SK-N-SH (cell line): Measurements from ENCODE around the gene LETM1. TPM values are rescaled to one million over a fixed set of nuclear protein-coding genes. Genes with fewer than 3 reads are reported as not detected.

Source experiments
- CTCF ChIA-PET: fragments of 300-600, 350-600 bp; formaldehyde crosslinking; extraction: SDS; loops from one replicate; lab custom pipeline; 2021; lab: Yijun Ruan, JAX
- POLR2A ChIA-PET: fragments of 350-600 bp; sonication (Branson Sonifier 250); formaldehyde crosslinking; extraction: SDS; loops from one replicate; lab custom pipeline; 2020; ENCODE audit warnings: antibody characterized with exemption, inconsistent platforms; lab: Yijun Ruan, JAX
- DNase-seq: peaks from one replicate; pipeline ENCODE4 v3.0.0; 2012
- H2AFZ ChIP-seq: fragments of 200-600 bp; sonication (generic); 2 replicates; pipeline ENCODE4 v1.8.1; 2016; ENCODE audit warnings: antibody characterized with exemption, mild to moderate bottlenecking, low read depth
- H3F3A ChIP-seq: fragments of 200-600 bp; sonication (generic); replicated peaks from 2 replicates; pipeline ENCODE3; 2016; ENCODE audit warnings: antibody characterized with exemption, mild to moderate bottlenecking; ENCODE audit not compliant: insufficient read depth
- H3K27ac ChIP-seq, 2 experiments: fragments of 200-500 bp in 1 of 2; fragments of 200-600 bp in 1 of 2; sonication (Bioruptor generic) in 1 of 2; sonication (generic), shearing (Covaris generic) in 1 of 2; 2 replicates each; pipeline versions ENCODE4 v1.5.1 to v1.6.1; 2014 to 2016; ENCODE audit warnings: low read depth in 2 of 2, inconsistent platforms in 1 of 2, low read length in 1 of 2, mild to moderate bottlenecking in 1 of 2, mixed read lengths in 1 of 2
- H3K27me3 ChIP-seq: fragments of 200-600 bp; sonication (generic), shearing (Covaris generic); 2 replicates; pipeline ENCODE4 v1.6.1; 2016; ENCODE audit warnings: mixed run types; ENCODE audit not compliant: insufficient read depth
- H3K36me3 ChIP-seq, 2 experiments: fragments of 200-500 bp in 1 of 2; fragments of 200-600 bp in 1 of 2; sonication (Bioruptor generic) in 1 of 2; sonication (generic) in 1 of 2; replicated peaks in 1 of 2; 2 replicates each; pipeline versions ENCODE3 to v1.5.1; 2014 to 2016; ENCODE audit warnings: low read length in 1 of 2, mild to moderate bottlenecking in 1 of 2; ENCODE audit not compliant: insufficient read depth in 2 of 2, control insufficient read depth in 1 of 2
- H3K4me1 ChIP-seq, 2 experiments: fragments of 200-500 bp in 1 of 2; fragments of 200-600 bp in 1 of 2; sonication (Bioruptor generic) in 1 of 2; sonication (generic), shearing (Covaris generic) in 1 of 2; 2 replicates each; pipeline versions ENCODE4 v1.5.1 to v1.6.1; 2014 to 2016; ENCODE audit warnings: low read depth in 1 of 2, low read length in 1 of 2, mixed run types in 1 of 2; ENCODE audit not compliant: insufficient read depth in 2 of 2, control insufficient read depth in 1 of 2
- H3K4me2 ChIP-seq: fragments of 200-600 bp; sonication (generic), shearing (Covaris generic); 2 replicates; pipeline ENCODE4 v1.6.1; 2017; ENCODE audit warnings: mixed run types
- H3K4me3 ChIP-seq, 2 experiments: fragments of 200-500 bp in 1 of 2; fragments of 200-600 bp in 1 of 2; sonication (Bioruptor generic) in 1 of 2; sonication (generic), shearing (Covaris generic) in 1 of 2; 2 replicates each; pipeline versions ENCODE4 v1.5.1 to v1.8.1; 2014 to 2016; ENCODE audit warnings: low read depth in 2 of 2, inconsistent platforms in 1 of 2, low read length in 1 of 2, mild to moderate bottlenecking in 1 of 2, mixed read lengths in 1 of 2, moderate library complexity in 1 of 2
- H3K79me2 ChIP-seq: fragments of 200-600 bp; sonication (generic); 2 replicates; pipeline ENCODE4 v1.8.1; 2017; ENCODE audit warnings: mild to moderate bottlenecking; ENCODE audit not compliant: insufficient read depth
- H3K9ac ChIP-seq: fragments of 200-600 bp; sonication (generic); 2 replicates; pipeline ENCODE4 v1.6.1; 2017; ENCODE audit warnings: mixed run types
- H3K9me2 ChIP-seq: fragments of 200-600 bp; sonication (generic); 2 replicates; pipeline ENCODE4 v1.6.1; 2017; ENCODE audit warnings: mixed run types
- H3K9me3 ChIP-seq: fragments of 200-600 bp; sonication (generic); 2 replicates; pipeline ENCODE4 v1.6.1; 2017; ENCODE audit warnings: mixed run types, mild to moderate bottlenecking, moderate library complexity
- H4K20me1 ChIP-seq: fragments of 200-600 bp; sonication (generic); 2 replicates; pipeline ENCODE4 v1.6.1; 2017; ENCODE audit warnings: mild to moderate bottlenecking, mixed run types; ENCODE audit not compliant: insufficient read depth
- CHD2 ChIP-seq: fragments of 150-350 bp; IDR thresholded peaks from 2 replicates; pipeline ENCODE4 v1.6.1; 2018; ENCODE audit warnings: low read length; ENCODE audit not compliant: partially characterized antibody
- ELF1 ChIP-seq: IDR thresholded peaks from 2 replicates; pipeline ENCODE4 v1.4.0; 2012
- FOSL2 ChIP-seq: IDR thresholded peaks from 2 replicates; pipeline ENCODE4 v1.4.0; 2012; ENCODE audit warnings: low read depth, mild to moderate bottlenecking, moderate library complexity, borderline replicate concordance
- FOXM1 ChIP-seq: IDR thresholded peaks from 2 replicates; pipeline ENCODE4 v1.4.0; 2012; ENCODE audit warnings: low read depth, mild to moderate bottlenecking
- GABPA ChIP-seq: IDR thresholded peaks from 2 replicates; pipeline ENCODE4 v1.4.0; 2012; ENCODE audit warnings: low read depth, mild to moderate bottlenecking
- GATA2 ChIP-seq: sonication (generic); formaldehyde crosslinking; IDR thresholded peaks from 2 replicates; pipeline ENCODE4 v1.5.0; 2020; ENCODE audit warnings: mild to moderate bottlenecking, missing genetic modification reagents
- IRF3 ChIP-seq: fragments of 150-350 bp; IDR thresholded peaks from 2 replicates; pipeline ENCODE4 v1.6.1; 2016; ENCODE audit warnings: mild to moderate bottlenecking, low read depth, low read length
- MAX ChIP-seq: IDR thresholded peaks from 2 replicates; pipeline ENCODE4 v1.4.0; 2012; ENCODE audit warnings: low read depth
- MEF2A ChIP-seq: IDR thresholded peaks from 2 replicates; pipeline ENCODE4 v1.4.0; 2012; ENCODE audit warnings: low read depth, borderline replicate concordance
- NRF1 ChIP-seq: IDR thresholded peaks from 2 replicates; pipeline ENCODE4 v1.6.1; 2012; ENCODE audit warnings: low read depth, mild to moderate bottlenecking, low read length
- POLR2AphosphoS5 ChIP-seq: IDR thresholded peaks from 2 replicates; pipeline ENCODE4 v1.6.1; 2012; ENCODE audit warnings: low read depth, low read length
- RAD21 ChIP-seq: IDR thresholded peaks from 2 replicates; pipeline ENCODE4 v1.6.1; 2012; ENCODE audit warnings: mild to moderate bottlenecking, low read length
- SIN3A ChIP-seq: IDR thresholded peaks from 2 replicates; pipeline ENCODE4 v1.6.1; 2012; ENCODE audit warnings: low read depth, mild to moderate bottlenecking, low read length, moderate library complexity, borderline replicate concordance
- SMC3 ChIP-seq: IDR thresholded peaks from 2 replicates; pipeline ENCODE4 v1.6.1; 2012; ENCODE audit warnings: low read depth, low read length, improper control_type of control experiment
- USF2 ChIP-seq: fragments of 150-350 bp; IDR thresholded peaks from 2 replicates; pipeline ENCODE4 v1.6.1; 2017; ENCODE audit warnings: antibody characterized with exemption, low read length, low read depth, borderline replicate concordance
- WGBS: methylation state at CpG from one replicate; pipeline ENCODE4 v1.1.6; 2017; ENCODE audit warnings: low lambda C conversion rate; 5-methylcytosine and 5-hydroxymethylcytosine counted together
- polyA plus RNA-seq, 3 experiments: library from polyadenylated mRNA; depleted of rRNA; stranded (reverse); fragments of >200 nt; gene quantifications; 2 replicates each; pipeline ENCODE4 v1.2.3, GENCODE V29; 2012
- TF ChIP-seq, protein P1 (sequence below): IDR thresholded peaks from 2 replicates; pipeline ENCODE4 v1.4.0; 2012; ENCODE audit warnings: low read depth, borderline replicate concordance
- TF ChIP-seq, protein P2 (sequence below): IDR thresholded peaks from 2 replicates; pipeline ENCODE4; 2012

The LETM1 gene
- polyA plus RNA-seq, 1 of the 3 experiments (the other 2 are of a cell fraction) = 25.8 TPM

GRCh38 chr4:1784789-1785591 is 71.0 kb downstream of the LETM1 start:
- Histone ChIP-seq H3K27ac (no peak overlapping the region), H3K9me3 (no peaks in the 10 kb centered on the region), H3K79me2 (no peaks in the 10 kb centered on the region), H3K9ac (no peak overlapping the region), H3K4me2 (no peak overlapping the region), H2AFZ (no peak overlapping the region), H3F3A (no peaks in the 10 kb centered on the region), H3K27me3 (no peaks in the 10 kb centered on the region), H3K36me3 (no peaks in the 10 kb centered on the region), H4K20me1 (no peaks in the 10 kb centered on the region), H3K4me1 (peaks cover 0 to 8% of the 10 kb centered on the region in 2 experiments; a peak in 1 of 4 replicates), H3K9me2 (no peaks in the 10 kb centered on the region), H3K4me3 (no peak overlapping the region)
- peak; percentile 90 for DNase-seq
- CTCF ChIA-PET = interaction anchor here (1.0 to 5.0 kb wide), 11 partner anchors 9 to 115 kb away, joined by 3 to 29 read pairs (median 4); partner anchors contain the start of gene FGFR3
- 70% methylated on average over 14 of the region's 17 CpGs for WGBS
- POLR2A ChIA-PET = no interaction called here
- TF ChIP-seq USF2 (no peak), SIN3A (no peak), RAD21 (no peak), FOXM1 (no peak), SMC3 (no peak), NRF1 (no peak), GATA2 (CRISPR knock-in tag) (0 out of 2 replicates have a peak, but pooled peaks have one; percentile 24)

DNA sequence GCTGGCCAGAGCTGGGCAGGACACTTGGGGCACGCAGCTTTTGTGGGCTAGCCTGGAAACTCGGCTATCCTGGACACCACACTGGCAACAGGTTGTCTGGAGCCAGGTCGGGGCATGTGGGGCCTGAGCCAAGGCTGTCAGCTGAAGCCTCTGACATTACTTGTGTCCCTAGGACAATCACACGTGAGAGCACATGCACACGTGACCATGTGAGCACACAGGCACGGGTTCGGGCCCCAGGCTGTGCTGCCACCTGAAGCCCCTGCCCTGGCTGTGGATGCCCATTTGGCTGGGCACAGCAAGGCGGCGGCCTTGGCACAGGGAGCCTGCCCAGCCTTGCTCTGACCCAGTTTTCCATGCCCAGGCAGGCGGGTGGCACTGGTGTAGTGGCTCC is 71.6 kb downstream of the LETM1 start:
- ChIA-PET POLR2A (no interaction called here), CTCF (interaction anchor here (1.0 to 5.0 kb wide), 8 partner anchors 10 to 115 kb away, joined by 3 to 29 read pairs (median 5); partner anchors contain the start of gene FGFR3)
- Histone ChIP-seq H3K4me2 (no peak overlapping the region), H2AFZ (no peak overlapping the region), H3K27ac (no peak overlapping the region), H3K36me3 (no peaks in the 10 kb centered on the region), H4K20me1 (no peaks in the 10 kb centered on the region), H3K4me1 (peaks cover 0 to 12% of the 10 kb centered on the region in 2 experiments; a peak in 1 of 4 replicates), H3K79me2 (no peaks in the 10 kb centered on the region), H3K27me3 (no peaks in the 10 kb centered on the region), H3K9me2 (no peaks in the 10 kb centered on the region), H3K4me3 (no peak overlapping the region), H3K9me3 (no peaks in the 10 kb centered on the region), H3K9ac (no peak overlapping the region), H3F3A (no peaks in the 10 kb centered on the region)
- TF ChIP-seq NRF1 (no peak), CHD2 (no peak), POLR2AphosphoS5 (no peak), FOSL2 (no peak)
- 49% methylated on average over 4 of the region's 10 CpGs for WGBS
- DNase-seq = no peak

DNA sequence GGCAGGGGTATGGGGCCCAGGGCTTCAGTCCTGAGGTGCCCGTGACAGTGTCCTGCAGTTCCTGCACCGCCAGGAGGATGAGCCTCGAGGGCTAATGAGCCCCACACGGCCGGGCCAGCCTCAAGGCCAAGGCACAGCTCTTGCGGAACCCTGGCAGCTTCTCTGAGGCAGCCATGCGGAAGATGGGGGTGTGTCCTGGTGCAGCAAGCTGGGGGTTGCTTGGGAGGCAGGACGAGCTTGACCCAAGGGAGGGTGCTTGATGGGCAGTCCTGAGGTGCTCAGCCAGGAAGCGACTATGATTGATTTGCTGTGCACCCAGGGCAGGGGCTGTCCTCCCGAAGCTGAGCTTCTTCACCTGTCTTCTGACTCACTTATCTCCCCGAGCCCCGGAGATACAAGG is 72.0 kb downstream of the LETM1 start:
- Histone ChIP-seq H3K4me3 (no peak overlapping the region), H3F3A (no peaks in the 10 kb centered on the region), H2AFZ (no peak overlapping the region), H3K9ac (no peak overlapping the region), H3K9me2 (no peaks in the 10 kb centered on the region), H3K4me1 (peaks cover 0 to 14% of the 10 kb centered on the region in 2 experiments; a peak in 1 of 4 replicates), H4K20me1 (no peaks in the 10 kb centered on the region), H3K27ac (no peak overlapping the region), H3K9me3 (no peaks in the 10 kb centered on the region), H3K27me3 (no peaks in the 10 kb centered on the region), H3K79me2 (no peaks in the 10 kb centered on the region), H3K36me3 (no peaks in the 10 kb centered on the region), H3K4me2 (no peak overlapping the region)
- CTCF ChIA-PET = interaction anchor here (1.0 to 5.0 kb wide), 8 partner anchors 10 to 116 kb away, joined by 3 to 29 read pairs (median 10); partner anchors contain the start of gene FGFR3
- no peak for DNase-seq
- POLR2A ChIA-PET = no interaction called here
- WGBS = 86% methylated on average over 4 of the region's 12 CpGs
- TF ChIP-seq SMC3 (no peak), RAD21 (no peak), MAX (no peak), MEF2A (no peak), ELF1 (no peak), FOSL2 (no peak), POLR2AphosphoS5 (no peak), GABPA (no peak), IRF3 (no peak)
- TF ChIP-seq, protein P1, sequence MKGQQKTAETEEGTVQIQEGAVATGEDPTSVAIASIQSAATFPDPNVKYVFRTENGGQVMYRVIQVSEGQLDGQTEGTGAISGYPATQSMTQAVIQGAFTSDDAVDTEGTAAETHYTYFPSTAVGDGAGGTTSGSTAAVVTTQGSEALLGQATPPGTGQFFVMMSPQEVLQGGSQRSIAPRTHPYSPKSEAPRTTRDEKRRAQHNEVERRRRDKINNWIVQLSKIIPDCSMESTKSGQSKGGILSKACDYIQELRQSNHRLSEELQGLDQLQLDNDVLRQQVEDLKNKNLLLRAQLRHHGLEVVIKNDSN = no peak
- TF ChIP-seq, protein P2, sequence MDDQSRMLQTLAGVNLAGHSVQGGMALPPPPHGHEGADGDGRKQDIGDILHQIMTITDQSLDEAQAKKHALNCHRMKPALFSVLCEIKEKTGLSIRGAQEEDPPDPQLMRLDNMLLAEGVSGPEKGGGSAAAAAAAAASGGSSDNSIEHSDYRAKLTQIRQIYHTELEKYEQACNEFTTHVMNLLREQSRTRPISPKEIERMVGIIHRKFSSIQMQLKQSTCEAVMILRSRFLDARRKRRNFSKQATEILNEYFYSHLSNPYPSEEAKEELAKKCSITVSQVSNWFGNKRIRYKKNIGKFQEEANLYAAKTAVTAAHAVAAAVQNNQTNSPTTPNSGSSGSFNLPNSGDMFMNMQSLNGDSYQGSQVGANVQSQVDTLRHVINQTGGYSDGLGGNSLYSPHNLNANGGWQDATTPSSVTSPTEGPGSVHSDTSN = no peak
